ENCODE results near the gene FBH1.
"Not testable (repeated sequence)": the region's sequence is repeated elsewhere in the genome, so short reads cannot be mapped to it uniquely, and the experiment has no call there.

Gene FBH1

DNA sequence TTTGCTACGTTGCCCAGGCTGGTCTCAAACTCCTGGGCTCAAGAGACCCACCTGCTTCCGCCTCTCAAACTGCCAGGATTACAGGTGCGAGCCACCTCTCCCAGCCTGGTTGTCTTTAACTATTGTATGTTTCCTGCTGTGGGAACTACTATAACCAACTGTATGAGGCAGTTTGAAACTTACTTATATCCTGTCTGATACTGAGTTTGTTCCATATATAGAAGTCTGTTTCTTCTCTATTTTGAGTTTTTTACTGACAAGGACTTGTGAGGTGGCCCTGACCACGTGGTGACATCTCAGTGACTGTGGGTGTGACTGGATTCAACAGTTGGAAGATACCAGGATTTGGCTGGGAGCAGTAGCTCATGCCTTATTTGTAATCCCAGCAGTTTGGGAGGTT is 14.2 kb downstream of the FBH1 start:
- DNase-seq = peak; percentile 36

DNA sequence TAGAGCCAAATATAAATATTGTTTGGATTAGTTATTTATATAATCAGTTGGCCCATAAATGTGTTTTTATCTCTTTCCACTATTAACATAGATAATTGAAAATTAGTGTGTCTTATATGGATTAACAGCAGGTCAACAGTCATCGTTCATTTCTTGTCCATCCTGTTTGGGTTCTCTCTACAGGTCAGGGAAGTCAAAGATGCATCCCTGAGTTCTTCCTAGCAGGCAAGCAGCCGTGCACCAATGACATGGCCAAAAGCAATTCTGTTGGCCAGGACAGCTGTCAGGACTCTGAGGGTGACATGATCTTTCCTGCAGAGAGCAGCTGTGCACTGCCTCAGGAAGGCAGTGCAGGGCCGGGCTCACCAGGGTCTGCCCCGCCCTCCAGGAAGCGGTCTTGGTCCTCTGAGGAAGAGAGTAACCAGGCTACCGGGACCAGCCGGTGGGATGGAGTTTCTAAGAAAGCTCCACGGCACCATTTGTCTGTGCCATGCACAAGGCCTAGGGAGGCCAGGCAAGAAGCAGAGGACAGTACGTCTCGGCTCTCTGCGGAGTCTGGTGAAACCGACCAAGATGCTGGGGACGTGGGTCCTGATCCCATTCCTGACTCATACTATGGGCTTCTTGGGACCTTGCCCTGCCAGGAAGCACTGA is 15.9 kb downstream of the FBH1 start:
- DNase-seq = no peak

DNA sequence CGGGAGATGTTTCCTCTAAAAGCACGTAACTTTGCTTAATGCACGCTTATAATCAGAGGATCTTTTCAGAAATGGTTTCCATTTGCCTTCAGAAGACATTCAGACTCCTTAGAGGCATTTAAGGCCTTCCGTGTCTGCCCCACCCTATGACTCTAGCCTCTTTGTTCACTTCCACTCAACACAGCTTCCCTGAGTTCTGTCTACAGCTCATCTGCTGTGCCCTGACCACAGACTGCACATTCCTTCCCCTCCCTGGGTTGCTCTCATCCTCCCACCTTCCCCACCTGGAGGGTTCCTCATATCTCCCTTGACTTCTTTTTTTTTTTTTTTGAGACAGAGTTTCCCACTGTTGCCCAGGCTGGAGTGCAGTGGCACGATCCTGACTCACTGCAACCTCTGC is 16.6 kb downstream of the FBH1 start:
- no peak for DNase-seq

DNA sequence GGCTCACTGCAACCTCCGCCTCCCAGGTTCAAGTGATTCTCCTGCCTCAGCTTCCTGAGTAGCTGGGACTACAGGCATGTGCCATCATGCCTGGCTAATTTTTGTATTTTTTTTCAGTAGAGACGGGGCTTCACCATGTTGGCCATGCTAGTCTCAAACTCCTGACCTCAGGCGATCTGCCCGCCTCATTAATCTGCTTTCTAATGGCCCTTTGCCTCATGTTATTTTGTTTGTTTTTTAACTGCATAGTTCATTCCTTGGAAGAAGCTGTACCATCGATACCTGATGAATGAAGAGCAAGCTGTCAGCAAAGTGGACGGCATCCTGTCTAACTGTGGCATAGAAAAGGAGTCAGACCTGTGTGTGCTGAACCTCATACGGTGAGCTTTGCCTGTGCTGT is 18.6 kb downstream of the FBH1 start:
- DNase-seq = not testable (repeated sequence)

DNA sequence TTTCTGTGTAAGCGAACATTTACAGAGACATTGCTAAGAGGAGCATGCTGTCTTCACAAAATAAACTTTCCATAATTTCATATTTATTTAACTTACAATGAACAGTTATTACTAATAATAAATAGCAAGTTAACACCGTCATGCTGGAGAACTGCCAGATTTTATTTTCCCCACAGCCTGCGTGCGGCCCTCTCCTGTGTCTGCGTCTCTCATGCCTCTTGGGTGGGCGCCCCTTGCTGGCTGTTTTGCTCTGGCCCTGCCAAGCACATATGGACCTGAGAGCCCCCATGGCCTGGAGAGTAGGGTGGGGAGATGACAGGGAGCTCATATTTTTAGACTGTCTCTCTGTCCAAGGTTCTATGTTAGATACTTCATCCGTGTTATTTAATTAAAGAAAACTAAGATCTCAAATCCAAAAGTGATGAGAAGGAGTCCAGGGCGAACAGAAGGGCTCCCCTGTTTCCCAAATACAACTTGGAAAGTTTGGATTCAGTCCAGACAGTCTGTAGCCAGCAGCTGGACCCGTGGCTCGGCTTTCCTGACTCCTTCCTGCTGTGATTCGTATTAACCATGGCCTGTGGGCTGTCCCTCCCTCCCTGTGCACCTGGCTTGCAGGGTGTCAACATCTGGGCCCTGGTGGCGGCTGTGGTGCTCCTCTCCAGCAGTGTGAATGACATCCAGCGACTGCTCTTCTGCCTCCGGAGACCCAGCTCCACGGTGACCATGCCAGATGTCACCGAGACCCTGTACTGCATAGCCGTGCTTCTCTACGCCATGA is 20.5 kb downstream of the FBH1 start:
- no peak for DNase-seq

DNA sequence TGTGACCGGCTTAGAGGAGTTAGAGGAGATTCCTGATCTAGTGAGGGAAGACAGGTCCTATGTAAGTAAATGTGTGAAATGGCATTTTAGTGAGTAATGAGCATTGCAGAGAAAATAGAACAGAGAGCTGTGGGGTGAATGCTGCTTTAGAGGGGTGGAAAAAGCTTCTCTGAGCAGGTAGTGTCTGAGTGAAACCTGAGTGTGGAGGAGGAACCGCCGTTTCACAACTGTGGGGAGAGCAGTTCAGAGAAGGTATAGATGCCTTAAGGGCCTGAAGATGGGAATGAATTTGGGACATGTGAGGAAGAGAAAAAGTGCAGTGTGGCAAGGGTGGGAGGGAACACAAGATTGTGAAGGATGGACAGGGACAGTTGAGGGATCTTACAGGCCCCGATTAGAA is 21.6 kb downstream of the FBH1 start:
- DNase-seq = no peak

DNA sequence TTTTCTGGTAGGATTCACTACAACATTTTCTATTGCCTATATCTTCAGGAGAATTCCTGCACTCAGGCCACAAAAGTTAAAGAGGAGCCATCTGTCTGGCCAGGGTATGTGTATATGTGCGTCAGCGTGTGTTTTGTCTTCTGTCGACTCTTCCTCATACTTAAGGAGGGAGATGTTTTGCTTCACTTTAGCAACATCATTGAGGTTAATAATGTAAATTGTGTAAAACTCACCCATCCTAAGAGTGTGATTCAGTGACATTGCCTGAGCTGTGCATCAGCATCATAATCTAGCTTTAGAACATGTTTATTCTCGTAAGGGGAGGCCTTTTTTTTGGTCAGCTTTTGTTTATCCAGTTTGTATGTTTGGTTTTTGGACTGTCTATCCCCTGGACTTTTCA is 23.7 kb downstream of the FBH1 start:
- DNase-seq = no peak

DNA sequence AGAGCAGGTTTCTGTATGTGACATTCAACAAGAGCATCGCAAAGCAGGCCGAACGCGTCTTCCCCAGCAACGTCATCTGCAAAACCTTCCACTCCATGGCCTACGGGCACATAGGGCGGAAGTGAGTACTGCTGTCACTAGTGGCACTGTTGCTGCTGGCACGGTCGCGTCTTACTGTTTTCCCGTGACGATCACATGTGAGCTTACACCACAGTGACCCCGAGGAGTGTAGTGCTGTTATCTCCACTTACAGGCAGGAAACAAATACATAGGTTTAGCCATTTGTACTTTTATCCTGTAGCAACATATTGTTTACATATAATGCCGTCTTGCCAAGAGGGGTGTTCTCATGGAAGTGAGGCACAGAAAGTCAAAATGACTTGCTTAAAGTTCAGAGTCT is 25.4 kb downstream of the FBH1 start:
- no peak for DNase-seq

DNA sequence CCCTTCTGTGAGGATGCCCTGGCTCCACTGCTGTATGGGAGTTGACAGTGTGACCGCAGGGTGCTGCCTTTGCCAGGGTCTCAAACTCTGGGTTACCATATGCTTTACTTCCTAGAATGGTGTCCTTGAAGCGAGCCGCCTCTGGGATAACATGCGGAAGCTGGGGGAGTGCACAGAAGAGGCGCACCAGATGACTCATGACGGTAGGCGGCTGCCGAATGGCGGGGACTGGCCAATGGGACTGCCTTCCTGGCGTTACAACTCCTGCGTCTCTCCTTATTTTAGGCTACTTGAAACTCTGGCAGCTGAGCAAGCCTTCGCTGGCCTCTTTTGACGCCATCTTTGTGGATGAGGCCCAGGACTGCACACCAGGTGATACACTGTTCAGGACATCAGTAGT is 27.3 kb downstream of the FBH1 start:
- no peak for DNase-seq

DNA sequence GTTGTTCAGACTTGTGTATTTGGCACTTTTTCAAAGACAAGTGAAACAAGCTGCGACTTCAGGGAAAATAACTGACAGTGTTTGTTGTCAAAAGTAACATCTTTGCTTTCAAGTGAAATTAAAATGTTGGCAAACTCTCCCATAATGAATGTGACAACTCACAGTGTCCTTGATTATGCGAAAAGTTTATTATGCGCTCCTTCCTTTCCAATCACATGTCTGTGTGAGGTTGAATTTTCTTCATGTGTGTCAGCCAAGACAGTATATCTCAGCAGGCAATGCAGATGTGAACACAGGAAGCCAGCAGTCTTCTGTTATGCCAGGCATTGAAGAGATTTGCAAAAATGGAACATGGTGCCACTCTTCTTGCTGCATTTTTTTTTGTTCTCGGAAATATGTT is 28.7 kb downstream of the FBH1 start:
- DNase-seq = no peak

DNA sequence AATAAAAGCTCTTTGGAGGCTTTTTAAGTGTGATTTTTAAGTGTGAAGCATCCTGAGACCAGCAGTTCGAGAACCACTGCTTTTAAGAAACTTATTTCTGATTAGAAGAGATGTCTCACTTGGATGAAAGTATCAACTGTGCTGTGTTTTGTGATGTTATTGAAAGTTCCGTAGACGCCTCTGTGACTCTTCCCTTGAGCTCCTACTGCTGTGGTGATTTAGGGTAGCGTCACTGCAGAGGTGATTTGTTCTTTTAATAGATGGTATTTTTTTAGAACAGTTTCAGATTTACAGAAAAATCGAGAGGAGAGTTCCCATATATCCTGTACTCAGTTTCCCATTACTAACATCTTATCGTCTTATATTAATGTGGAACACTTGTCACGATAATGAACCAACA is 29.5 kb downstream of the FBH1 start:
- DNase-seq = no peak

DNA sequence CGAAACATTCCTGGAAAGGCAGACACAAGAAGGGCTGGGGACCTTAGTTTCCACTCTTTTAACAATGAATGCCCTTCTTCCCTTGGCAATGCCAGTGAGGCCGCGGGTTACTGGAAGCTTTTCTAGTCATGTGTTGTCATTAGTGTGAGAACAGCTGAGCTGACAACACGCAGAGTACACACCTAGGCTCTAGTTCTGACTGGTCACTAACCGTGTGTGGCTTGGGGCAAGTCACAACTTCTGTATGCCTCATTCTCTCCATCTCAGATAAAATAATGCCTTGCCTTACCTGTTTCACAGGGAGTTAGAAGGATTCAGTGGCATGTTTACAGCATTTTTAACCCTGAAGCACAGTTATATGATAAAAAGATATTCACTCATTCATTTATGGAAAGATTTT is 31.7 kb downstream of the FBH1 start:
- DNase-seq = no peak

DNA sequence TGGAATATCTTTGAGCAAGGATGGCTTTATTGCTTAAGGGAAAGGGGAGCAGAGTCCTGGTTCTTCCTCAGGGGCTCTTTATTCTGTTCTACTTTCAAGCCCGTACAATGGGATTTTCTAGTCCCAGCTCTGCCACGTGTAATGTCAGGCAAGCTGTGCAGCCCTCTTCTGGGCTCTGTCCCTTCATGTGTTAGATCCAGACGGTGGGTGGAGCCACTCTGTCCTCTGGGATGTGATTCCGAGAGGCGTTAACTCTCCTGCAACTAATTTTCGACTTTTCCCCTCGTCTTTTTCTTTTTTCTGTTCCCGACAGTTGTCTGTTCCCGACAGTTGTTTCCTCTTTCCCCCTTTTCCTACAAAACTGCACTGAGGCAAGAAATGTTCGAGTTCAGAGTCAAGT is 34.8 kb downstream of the FBH1 start:
- DNase-seq = no peak

DNA sequence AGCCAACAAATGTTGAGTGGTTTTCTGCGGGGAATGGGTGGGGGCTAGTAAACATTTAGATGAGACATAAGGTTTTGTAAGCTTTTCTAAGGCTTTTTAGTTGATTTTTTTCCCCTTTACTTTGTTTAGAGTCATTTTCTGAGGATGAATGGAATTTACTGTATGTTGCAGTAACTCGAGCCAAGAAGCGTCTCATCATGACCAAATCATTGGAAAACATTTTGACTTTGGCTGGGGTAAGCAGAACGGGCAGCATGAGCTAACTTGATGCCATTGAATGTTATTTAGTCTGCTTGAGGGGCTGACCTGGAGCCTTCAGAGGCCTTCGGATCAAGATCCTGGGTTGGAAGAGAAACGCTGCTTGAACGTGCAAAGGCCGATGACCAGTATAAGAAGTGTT is 37.3 kb downstream of the FBH1 start:
- no peak for DNase-seq

DNA sequence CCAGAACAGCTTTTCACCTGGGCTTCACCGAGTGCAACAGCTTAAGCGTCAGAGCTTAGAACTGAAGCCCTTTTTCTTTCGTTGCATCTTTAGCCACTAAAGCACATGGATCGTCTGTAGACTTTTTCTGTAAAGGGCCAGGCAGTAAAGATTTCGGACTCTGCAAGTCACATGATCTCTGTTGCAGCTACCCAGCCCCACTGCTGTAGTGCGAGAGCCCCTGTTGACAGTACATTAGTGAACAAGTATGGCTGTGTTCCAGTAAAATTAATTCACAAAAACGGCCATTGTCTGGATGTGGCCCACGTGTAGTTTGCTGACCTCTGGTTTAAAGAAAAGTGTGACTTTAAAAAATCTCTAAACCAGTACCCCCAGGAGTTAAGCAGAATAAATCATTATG is 39.4 kb downstream of the FBH1 start:
- DNase-seq = no peak

DNA sequence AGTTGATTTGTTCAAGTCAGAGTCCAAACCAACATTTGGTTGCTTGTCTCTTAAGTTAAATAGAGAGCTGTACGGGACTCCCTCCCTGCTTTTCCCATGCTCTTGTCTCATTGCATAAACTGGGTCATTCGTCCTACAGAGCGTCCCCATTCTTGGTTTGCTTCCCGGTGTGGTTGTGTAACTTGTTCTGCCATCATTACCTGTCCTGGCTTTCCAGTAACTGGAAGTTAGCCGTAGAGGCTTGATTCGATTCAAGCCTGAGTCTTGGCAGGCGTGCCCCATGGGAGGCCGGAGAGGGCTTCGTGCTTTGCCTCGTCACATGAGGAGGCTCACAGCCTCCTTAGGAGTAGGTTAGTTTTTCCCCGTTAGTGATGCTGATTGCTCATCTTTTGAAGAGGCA is 40.2 kb downstream of the FBH1 start:
- DNase-seq = no peak

DNA sequence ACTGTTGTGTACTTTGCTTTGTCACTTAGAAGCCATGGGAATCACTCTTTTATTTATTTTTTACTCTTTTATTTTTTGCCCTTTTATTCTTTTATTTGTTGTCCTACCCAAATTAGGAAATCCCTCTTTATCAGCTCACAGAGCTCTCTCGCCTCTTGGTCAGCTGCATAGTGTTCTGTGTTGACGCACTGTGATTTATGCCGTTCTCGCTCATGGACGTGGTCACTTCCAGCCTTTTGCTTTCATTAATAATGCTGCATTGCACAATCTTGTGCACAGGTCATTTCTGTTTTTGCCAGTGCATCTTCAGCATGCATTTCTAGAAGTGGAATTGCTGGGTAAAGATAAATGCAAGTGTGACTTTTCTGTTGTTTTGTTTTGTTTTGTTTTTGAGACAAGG is 42.3 kb downstream of the FBH1 start:
- no peak for DNase-seq

DNA sequence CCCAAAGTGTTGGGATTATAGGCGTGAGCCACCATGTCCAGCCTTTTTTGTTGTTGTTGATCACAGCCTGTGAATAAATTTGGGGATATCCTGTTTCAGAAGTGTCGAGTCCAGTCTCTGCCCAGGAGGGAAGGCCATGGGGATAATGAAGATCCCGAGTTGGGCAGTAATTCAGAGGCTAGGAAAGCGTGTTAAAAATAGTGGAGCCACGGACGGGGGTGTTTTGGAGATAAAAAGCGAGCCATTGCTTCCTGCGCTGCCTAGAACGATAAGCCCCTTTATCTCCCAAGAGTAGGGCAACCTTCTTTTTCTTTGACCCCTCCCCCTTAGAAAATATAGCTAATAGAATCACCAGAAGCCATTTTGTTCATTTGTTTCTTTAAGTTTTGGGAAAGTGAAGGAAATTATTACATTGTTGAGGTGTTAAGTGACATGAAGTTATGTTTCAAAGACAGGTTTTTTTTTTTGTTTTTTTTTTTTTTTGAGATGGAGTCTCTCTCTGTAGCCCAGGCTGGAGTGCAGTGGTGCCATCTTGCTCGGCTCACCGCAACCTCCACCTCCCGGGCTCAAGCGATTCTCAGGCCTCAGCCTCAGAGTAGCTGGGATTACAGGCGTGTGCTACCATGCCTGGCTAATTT is 44.0 kb downstream of the FBH1 start:
- DNase-seq = no peak

DNA sequence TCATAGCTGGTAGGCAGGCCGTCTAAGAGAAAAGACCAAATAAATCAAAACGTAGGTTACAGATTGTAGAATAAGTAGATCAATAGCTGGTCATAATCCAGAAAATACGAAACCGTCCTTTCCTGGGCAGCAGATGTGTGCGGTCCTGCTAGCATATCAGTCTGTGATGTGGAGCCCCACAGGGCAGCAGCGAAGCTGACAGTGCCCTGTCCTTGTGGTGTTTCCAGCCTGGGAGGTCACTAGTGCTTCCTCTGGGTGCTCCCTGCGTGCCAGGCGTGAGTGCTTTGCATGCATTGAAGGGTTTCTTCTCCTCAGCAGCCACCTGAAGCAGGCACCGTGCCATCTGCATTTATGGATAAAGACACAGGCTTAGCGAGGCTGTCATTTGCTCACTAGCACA is 45.6 kb downstream of the FBH1 start:
- no peak for DNase-seq

DNA sequence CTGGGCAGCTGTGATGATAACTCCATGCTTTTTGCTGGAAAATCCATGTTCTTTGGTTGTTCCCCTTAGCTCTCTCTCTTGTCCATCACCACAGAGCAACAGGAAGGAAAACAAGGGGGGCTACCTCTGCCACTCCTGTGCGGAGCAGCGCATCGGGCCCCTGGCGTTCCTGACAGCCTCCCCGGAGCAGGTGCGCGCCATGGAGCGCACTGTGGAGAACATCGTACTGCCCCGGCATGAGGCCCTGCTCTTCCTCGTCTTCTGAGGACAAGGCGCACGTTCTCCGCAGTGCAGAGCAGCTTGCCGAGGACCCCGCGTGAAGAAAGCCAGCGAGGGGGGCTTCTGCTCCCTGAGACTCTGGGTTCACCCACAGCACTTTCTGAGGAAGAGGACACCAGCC is 47.0 kb downstream of the FBH1 start:
- DNase-seq = no peak

DNA sequence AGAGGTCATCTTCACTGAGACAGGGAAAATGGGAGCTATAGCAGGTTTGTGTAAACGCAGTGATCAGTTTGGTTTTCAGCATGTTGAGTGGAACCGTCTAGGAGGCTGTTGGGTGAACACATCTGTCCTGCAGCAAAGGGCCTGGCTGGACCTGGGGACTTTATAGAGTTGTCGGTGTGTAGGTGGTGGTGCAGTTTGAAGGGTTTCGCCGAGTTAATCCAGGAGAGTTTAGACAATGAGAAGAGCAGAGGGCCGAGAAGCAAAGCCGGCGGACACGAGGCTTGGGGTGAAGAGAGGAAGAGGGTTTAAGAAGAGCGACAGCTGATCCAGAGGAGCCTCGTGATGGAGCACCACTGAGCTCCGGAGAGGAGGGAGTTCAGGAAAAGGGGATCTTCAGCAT is 48.2 kb downstream of the FBH1 start:
- DNase-seq = no peak

DNA sequence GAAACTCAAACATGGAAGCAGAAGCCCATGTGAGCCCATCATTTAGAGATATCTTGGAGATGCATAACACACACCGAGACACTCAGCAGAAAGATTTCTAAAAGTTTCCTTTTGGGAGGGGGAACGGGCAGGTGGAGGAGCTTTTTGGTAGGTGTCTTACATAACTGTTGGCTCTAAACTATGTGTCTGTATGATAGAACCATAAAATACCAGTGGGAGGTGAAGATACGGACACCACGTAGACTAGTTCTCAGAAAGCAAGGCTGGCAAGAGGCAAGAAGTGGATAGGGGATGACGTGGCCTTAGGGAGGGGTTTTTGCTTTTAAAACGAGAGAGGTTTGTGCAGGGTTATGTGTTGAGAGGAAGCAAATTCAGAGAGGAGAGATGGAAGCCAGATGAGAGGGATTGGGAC is 50.8 kb downstream of the FBH1 start:
- no peak for DNase-seq

DNA sequence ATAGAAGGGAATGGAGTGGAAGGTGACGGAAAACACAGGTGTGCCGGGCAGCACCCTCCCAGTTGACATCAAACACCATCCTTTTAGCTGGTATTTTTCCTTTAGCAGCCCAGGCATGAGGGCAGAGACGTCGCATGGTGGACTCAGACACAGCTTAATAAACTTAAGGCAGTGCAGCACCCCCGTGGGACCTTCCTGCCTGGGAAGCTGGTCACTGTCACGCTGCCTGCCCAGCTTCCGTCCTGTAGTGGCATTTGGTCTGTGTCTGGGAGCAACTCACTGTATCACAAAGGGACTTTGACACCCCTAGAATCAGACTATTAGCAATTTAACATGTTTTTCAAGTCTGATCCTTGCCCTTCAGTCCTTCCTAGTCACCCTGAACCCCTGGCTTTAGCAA is 51.5 kb downstream of the FBH1 start:
- DNase-seq = no peak

DNA sequence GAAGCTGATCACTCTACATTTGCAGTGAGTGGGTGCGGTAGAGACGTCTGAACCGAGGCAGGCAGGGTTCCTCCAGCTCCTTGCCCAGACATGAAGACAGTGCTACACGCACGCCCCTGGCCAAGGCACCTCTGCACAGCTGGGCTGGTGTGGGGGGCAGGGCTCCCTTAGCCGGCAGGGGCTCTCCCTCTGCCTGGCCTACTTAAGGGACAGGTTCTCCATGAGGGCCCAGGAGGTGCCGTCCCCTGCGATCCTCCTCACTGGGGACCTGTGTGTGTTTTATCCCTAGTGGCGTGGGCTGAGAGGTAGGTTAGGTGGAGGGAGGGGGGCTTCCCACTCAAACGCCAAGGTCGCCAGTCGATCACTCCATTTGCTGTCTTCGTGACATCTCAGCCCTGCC is 52.0 kb downstream of the FBH1 start:
- DNase-seq = no peak

DNA sequence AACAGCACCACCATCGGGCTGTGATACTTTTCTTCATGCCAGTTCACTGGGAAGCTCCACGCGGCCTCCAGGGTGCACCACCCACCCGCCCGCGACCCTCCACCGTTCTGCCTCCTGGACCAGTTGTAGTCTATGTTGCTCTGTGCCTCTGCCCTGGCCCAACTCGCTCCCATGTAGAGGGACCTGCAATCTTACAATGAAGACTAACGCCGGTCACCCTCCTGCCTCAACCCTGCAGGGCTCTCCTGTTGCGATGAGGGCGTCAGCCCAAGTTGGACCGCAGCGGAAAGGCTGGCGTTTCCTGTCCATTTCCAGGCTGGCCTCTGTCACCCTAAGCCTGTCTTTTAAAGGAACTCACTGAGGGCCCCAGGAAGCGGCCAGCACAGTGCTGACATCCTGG is 52.4 kb downstream of the FBH1 start:
- no peak for DNase-seq

Measured in activated CD4-positive, alpha-beta T cell treated with anti-CD3 and anti-CD28 coated beads, Interleukin-2, Interleukin-6, amounts not matched to agents 100 ng/mL and 50 ng/mL, durations not matched to agents 16 hours and 8 hours (primary cell).